OCI-LY7 (cell line): ENCODE measurements around the gene PLA2G2F.

Experiments used
- EZH2phosphoT487 ChIP-seq: fragments of 200-600 bp; sonication (generic); IDR thresholded peaks from 2 replicates; pipeline ENCODE4 v1.6.1; 2018; ENCODE audit warnings: low read depth, borderline replicate concordance, mild to moderate bottlenecking, mixed run types, antibody characterized with exemption, low read length, moderate library complexity, mixed read lengths
- TF ChIP-seq, protein P1 (sequence below): fragments of 200-600 bp; sonication (generic); conservative IDR thresholded peaks from 2 replicates; pipeline ENCODE4 v1.5.1; 2014; ENCODE audit warnings: mild to moderate bottlenecking, antibody characterized with exemption, low read length, moderate library complexity, mixed read lengths

DNA sequence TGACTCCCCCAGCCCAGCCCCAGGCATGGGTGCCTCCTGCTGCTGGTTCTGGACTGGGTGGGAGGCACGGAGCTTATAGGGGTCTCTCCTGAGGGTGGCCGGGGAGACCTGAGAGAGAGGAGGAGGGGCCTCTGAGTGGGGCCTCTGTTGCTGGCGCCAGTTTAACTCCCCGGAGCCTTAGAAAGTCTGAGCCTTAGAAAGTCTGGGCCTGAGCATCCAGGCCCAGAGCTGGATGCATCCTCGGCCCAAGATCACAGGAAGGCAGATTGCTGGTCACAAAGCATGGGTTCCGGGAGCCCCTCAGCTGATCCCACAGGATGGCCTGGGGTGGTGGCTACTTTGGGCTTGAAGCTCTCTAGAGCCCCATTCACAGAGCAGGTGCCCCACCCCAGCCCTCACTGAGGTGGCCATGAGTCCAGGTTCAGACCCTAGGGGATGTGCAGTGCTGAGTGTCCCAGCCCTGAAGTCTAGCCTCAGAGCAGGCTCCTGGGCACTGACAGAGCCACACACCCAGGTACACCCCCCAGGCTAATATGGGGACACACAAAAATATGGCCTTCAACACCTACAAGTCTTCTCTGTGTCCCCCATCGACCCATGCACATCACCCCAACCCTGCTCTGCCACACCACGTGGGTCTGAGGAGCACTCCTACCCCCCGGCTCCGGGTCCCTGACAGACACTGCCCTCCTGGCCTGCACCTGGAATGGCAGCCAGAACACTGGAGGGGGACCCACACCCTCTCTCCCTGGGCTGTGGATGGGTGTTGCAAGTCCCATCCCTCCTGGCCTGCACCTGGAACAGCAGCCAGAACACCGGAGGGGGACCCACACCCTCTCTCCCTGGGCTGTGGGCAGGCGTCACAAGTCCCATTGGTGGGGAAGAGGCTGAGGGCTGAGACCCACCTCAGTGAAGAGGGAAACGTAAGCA, 9.7 kb downstream of the PLA2G2F start:
- TF ChIP-seq, protein P1, sequence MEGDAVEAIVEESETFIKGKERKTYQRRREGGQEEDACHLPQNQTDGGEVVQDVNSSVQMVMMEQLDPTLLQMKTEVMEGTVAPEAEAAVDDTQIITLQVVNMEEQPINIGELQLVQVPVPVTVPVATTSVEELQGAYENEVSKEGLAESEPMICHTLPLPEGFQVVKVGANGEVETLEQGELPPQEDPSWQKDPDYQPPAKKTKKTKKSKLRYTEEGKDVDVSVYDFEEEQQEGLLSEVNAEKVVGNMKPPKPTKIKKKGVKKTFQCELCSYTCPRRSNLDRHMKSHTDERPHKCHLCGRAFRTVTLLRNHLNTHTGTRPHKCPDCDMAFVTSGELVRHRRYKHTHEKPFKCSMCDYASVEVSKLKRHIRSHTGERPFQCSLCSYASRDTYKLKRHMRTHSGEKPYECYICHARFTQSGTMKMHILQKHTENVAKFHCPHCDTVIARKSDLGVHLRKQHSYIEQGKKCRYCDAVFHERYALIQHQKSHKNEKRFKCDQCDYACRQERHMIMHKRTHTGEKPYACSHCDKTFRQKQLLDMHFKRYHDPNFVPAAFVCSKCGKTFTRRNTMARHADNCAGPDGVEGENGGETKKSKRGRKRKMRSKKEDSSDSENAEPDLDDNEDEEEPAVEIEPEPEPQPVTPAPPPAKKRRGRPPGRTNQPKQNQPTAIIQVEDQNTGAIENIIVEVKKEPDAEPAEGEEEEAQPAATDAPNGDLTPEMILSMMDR = no peak
- no peak for TF ChIP-seq EZH2phosphoT487
